Loucy (cell line): Measurements from ENCODE around the gene RBMS3.

Experiments used
- EZH2phosphoT487 ChIP-seq: fragments of 200-600 bp; IDR thresholded peaks from 2 replicates; pipeline ENCODE4 v1.6.1; 2018; ENCODE audit warnings: antibody characterized with exemption, mild to moderate bottlenecking, moderate library complexity, borderline replicate concordance
- TF ChIP-seq, protein P1 (sequence below): fragments of 200-600 bp; sonication (generic); conservative IDR thresholded peaks from 2 replicates; pipeline ENCODE4 v1.5.1; 2014; ENCODE audit warnings: mild to moderate bottlenecking, antibody characterized with exemption, low read length

DNA sequence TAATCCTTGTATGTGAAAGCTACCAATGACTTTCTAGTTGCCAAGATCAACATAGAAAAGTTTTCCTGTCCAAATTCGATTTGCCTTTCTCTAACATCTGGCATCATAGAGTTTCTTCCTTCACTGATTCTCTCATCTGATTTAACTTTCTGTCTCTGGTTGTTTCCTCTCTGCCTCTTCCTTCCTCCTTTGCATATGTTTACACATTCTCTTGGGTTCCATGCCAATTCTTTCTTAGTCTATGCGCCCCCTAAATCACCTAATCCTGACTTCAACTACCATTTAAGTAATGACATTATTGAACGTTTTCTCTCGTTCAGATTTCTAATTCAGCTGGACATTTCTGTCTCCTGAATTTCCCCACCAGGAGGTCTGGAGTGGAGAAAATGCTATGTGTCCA is 763.6 kb downstream of the RBMS3 start:
- TF ChIP-seq, protein P1, sequence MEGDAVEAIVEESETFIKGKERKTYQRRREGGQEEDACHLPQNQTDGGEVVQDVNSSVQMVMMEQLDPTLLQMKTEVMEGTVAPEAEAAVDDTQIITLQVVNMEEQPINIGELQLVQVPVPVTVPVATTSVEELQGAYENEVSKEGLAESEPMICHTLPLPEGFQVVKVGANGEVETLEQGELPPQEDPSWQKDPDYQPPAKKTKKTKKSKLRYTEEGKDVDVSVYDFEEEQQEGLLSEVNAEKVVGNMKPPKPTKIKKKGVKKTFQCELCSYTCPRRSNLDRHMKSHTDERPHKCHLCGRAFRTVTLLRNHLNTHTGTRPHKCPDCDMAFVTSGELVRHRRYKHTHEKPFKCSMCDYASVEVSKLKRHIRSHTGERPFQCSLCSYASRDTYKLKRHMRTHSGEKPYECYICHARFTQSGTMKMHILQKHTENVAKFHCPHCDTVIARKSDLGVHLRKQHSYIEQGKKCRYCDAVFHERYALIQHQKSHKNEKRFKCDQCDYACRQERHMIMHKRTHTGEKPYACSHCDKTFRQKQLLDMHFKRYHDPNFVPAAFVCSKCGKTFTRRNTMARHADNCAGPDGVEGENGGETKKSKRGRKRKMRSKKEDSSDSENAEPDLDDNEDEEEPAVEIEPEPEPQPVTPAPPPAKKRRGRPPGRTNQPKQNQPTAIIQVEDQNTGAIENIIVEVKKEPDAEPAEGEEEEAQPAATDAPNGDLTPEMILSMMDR, result no peak
- TF ChIP-seq EZH2phosphoT487, result no peak
